Islet precursor cell (in vitro differentiated cells): ENCODE data around the gene SLC16A10.
"Not testable (repeated sequence)": the region's sequence is repeated elsewhere in the genome, so short reads cannot be mapped to it uniquely, and the experiment has no call there.

Experiments
- DNase-seq: peaks from one replicate; pipeline ENCODE4 v3.0.0-alpha.2; 2018

SLC16A10 gene

DNA sequence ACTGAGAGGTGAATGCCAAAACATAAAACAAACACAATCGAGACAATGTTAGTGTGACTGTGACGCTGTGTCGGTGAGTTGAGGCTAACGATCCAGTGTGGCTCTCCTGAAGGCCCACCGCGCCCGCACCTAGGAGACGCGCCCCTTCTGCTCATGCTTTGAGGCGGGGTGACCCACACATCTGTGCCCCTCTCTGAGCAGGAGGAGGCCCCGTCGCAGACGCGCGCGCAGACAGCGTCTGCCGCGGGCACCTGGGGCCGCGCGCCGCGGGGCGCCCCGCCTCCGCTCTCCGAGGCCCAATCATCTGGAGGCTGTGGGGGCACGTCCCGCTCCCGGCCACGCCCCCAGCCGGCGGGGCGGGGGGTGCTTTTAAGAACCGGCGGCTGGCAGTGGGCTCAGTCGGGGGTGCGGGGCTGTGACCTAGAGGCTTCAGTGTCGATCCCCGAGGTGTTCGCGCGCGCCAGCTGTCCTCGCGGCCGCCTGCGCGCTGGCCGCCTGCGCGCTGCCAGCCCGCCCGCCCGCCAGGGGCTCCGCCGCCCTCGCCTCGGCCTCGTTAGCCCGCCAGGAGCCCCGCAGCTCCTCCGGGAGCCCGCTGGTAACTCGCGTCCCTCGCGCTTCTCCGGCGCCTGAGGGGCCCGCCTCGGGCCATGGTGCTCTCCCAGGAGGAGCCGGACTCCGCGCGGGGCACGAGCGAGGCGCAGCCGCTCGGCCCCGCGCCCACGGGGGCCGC, at the start of gene SLC16A10:
TSS of gene SLC16A10 (plus strand) at position 398 of the 730 bp plus-strand sequence. CDS start at position 648, 250 bp downstream.
- DNase-seq = peak; percentile 86

GRCh38 chr6:111038534-111039252, 48.6 kb upstream of the SLC16A10 start:
- no peak for DNase-seq

- no peak for DNase-seq
Measured at GRCh38 chr6:111041917-111042316, 45.4 kb upstream of the SLC16A10 start.

GRCh38 chr6:111047244-111047643, 40.1 kb upstream of the SLC16A10 start:
- DNase-seq = no peak

DNA sequence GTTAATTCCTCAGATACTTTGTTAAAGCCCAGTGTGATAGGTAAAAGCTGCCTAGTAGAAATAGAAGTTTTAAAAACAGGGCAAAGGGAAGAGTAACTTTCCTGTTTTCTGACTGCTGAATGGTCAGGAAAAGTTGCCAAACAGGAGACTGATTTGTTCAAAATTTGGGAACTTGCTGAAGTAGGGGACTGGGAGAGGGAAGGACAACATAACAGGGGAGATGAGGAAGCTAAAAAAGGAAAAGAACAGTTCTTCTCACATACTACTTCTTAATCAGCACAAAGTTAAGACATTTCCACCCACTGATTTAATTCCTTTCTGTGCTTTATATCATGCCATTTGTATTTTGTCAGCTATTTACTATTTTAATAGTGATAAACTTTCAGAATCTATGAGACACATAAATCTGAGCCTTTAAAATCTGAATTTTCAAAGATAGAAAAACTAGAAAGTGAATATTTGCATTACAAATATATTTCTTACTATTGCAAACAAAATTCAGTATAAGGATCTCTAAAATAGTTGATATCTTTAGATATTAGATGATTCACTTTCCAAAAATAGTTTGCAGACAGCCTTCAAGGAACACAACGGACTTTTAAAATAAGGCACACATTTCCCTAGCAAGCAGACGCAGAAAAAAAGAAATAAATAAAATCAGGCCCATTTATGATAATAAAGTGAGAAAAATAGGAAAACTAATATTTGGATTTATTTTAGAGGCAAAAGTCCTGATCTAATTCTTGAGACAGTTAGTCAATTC, 36.9 kb upstream of the SLC16A10 start:
- DNase-seq = no peak

DNA sequence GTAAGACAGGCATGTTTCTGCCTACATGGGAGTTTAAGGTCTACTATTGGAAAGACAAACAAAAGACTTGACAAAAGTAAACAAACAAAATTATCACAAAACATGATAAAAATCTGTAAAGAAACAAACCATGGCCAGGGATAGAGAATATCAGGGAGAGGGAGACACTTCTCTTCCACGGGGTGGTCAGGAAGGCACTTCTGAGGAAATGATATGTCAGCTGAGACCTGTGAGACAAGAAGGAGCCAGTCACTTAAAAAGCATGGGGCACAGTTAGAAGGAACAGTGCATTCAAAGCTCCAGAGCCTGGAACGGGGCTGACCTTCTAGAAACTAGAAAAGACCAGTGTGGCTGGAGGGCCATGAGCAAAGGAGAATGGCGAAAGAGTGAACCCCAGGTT, 35.1 kb upstream of the SLC16A10 start:
- no peak for DNase-seq

DNA sequence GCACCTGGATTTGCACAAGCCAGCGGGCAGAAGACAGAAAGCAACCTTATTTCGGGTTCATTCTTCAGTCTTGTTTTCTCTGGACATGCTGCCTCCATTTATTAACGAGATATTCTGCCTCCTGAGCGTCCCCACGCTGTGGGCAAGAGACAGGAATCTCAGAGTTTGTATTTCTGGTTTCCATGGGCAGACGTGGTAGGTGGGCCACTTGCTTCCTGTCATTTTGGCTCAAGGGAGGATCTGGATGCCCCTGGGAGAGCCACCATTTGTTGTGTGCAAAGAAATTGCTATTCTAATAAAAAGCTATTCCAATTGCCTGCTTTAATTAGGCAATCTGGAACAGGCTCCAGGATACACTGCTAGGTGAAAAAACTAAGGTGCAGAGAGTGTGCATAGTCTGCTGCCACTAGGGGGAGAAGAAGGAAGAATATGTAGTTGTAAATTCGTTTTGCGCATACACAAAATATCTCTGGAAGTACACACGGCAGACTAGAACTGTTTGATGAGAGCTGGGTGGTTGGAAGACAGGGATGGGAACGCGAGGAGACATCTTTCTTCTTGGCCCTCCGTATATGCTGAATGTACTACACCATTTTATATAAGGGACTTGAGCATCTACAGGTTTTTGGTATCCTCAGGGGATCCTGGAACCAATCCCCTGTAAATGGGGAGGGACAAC, 30.1 kb upstream of the SLC16A10 start:
- DNase-seq = no peak

DNA sequence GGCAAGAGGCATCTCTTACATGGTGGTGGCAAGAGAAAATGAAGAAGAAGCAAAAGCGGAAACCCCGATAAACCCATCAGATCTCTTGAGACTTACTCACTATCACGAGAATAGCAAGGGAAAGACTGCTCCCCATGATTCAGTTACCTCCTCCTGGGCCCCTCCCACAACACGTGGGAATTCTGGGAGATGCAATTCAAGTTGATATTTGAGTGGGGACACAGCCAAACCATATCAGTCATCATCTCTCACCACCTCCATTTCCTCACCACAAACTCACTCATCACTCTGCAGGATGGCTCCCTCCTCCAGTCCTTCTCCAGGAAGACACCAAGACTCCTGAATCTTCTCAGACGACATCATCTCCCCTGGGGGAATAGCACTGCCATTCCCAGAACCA, 25.8 kb upstream of the SLC16A10 start:
- no peak for DNase-seq

GRCh38 chr6:111061985-111062384, 25.3 kb upstream of the SLC16A10 start:
- DNase-seq = not testable (repeated sequence)

GRCh38 chr6:111062860-111063259, 24.4 kb upstream of the SLC16A10 start:
- not testable (repeated sequence) for DNase-seq

DNA sequence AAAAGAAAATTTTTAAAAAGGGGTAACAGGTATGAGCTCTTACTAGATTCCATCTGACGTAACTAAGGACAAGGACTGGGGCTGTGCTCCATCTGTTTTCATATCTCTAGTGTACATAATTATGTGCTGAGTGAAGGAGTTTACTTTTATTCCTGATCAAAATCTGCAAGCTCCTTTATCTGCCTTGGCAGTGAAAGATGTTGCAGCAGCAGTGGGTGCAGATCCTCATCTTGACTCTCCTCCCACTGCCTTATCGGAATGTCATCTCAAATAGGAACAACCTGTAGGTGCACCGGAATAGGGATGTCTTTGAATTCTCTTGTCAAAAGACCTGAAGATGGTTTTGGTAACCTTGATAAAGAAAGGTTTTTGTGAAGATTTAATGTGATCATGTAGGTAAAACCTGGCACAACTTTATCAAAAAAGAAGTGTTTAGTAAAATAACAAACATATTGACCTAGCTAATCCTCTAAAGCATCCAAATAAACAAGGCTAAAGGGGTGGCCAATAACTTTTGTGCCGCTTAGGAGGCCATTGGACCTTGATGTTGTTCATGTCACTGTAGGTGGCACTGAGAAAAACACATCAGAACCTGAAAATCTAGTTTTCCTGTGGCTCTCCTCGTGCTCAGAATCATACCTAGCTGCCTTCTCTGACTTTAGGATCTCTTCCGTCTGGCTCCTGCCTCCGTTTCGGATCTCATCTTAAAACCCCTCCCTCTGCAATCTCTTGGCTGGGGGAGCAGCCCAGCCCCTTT, 19.0 kb upstream of the SLC16A10 start:
- DNase-seq = no peak

DNA sequence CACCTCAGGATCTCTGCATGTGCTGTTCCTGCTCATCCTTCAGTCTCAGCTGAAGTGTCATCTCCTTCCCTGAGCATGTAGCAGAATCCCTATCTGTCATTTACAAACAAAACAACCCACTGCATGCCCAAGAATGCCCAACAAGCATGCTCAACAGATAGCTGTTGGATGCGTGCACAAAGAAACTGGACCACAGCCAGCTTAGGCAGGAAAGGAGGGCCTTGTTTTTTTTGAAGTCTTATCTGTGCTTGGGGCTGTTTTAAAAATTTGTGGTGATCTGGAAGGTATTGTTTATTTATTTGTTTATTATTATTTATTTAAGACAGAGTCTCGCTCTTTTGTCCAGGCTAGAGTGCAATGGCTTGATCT, 18.5 kb upstream of the SLC16A10 start:
- DNase-seq = no peak

DNA sequence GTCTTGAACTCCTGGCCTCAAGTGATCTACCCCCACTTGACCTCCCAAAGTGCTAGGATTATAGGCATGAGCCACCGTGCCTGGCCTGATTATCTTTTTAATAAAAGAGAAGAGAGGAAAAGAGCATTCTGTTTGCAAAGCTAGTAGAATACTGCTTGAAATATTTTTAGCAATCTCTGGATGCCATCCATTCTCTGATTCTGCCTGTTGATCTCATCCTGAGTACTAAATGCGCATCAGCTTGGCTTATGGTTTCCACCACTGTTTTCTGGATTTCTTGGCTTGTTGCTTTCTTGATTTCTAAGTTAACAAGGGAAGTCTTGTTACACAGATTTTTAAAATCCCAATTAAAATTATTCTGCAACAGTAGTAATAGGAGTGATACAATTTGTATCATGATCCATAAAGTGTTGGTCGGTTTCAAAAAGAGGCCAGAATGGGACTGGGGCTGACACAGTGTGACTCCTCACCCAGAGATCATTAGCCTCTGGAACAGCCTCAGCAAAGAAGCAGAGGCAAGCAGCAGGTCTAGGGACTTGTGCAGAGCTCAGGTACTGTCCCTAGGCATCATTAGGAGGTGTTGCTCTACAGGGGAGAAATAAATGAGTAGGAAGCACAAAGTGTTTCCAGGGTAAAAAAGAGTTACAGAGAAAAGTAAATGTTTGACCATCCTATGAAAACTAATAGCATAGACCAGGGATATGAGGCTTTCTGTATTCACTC, 17.8 kb upstream of the SLC16A10 start:
- no peak for DNase-seq

GRCh38 chr6:111070105-111071005, 16.9 kb upstream of the SLC16A10 start:
- DNase-seq = no peak

GRCh38 chr6:111072801-111073360, 14.4 kb upstream of the SLC16A10 start:
- no peak for DNase-seq

DNA sequence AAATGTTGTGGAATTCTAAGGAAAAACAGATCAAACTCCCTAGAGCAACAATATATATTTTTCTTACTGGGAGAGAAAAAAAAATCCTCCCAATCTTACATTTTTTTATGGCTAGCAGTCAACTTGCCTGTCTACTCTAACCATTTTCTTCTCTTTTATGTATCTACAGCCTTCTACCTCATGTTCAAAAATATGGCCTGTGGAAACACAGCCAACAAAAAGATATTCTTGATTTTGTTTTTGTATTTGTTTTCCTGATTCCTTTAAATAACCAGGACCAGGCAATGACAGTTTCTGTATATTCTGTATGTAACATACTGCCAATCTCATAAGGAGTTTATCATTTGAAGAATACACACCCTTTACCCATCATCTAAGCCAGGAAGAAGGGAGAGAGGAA, 13.0 kb upstream of the SLC16A10 start:
- no peak for DNase-seq

DNA sequence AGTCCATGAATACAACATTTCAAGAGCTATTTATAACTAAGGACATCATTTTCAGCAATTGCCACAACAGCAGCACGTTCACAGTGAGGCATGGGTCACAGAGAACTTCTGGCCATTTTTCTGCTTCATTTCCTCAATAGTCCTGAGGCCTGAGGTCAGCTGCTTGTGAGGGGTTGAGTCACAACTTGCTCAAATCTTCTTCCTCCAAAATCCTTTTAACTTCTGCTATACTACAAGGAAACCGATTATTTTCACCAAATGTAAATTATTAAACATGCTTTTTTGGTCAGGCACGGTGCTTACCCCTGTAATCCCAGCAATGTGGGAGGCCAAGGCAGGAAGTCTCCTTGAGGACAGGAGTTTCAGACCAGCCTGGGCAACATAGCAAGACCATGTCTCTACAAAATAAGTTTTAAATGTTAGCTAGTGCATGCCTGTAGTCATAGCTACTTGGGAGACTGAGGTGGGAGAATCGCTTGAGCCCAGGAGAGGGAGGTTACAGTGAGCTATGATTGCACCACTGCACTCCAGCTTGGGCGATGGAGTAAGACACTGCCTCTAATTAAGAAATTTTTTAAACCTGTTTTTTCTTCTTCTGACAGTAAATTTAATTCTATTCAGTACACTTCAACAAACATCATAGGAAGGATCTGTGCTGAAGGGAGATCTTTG, 11.1 kb upstream of the SLC16A10 start:
- no peak for DNase-seq

GRCh38 chr6:111080698-111081097, 6.6 kb upstream of the SLC16A10 start:
- DNase-seq = no peak

DNA sequence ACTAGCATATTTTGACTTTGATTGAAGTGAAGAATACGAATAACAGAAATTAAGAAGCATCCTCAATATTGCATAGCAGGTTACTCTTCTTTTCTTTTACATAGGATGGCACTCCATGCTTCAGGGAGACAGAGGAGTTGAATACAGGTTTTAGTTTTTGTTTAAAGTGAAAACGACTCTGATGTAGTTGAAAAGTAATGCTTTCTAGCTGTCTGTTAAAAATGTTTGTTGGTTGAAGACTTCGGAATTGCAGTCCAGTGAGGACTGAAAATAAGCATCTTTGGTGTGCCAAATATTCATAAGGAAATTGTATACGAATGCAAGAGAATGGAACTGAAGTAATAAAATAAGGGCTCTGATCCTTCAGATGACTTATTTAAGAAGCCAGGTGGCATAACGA, 618 bp upstream of the SLC16A10 start:
- DNase-seq = no peak
